Mesodermal cell (in vitro differentiated cells): ENCODE data around the gene CYP26B1. TPM values are rescaled to one million over a fixed set of nuclear protein-coding genes. Genes with fewer than 3 reads are reported as not detected.

Experiments used
- H3K27ac ChIP-seq: 2 replicates; pipeline ENCODE4 v1.7.0; 2013; ENCODE audit warnings: mild to moderate bottlenecking, low read depth, low read length, moderate library complexity; ENCODE audit not compliant: severe bottlenecking
- H3K36me3 ChIP-seq: 2 replicates; pipeline ENCODE4 v1.7.1; 2013; ENCODE audit warnings: mild to moderate bottlenecking, low read length, moderate library complexity; ENCODE audit not compliant: control insufficient read depth, insufficient read depth
- H3K4me1 ChIP-seq: one replicate; pipeline ENCODE4 v1.7.1; 2013; ENCODE audit warnings: mild to moderate bottlenecking, low read length; ENCODE audit not compliant: insufficient read depth, control insufficient read depth, poor library complexity, severe bottlenecking
- H3K4me3 ChIP-seq: 2 replicates; pipeline ENCODE4 v1.7.0; 2013; ENCODE audit warnings: low read length, control low read depth, mild to moderate bottlenecking; ENCODE audit not compliant: insufficient read depth, poor library complexity, severe bottlenecking; ENCODE audit errors: extremely low read depth
- H3K9me3 ChIP-seq: 2 replicates; pipeline ENCODE4 v1.7.1; 2013; ENCODE audit warnings: mild to moderate bottlenecking, low read length, moderate library complexity; ENCODE audit not compliant: control insufficient read depth
- WGBS, 2 experiments: methylation state at CpG; one replicate each; pipeline ENCODE4 v1.1.5; 2013; ENCODE audit warnings: missing lambda C conversion rate in 2 of 2; ENCODE audit not compliant: insufficient coverage in 2 of 2; 5-methylcytosine and 5-hydroxymethylcytosine counted together
- polyA plus RNA-seq, 2 experiments: library from polyadenylated mRNA; stranded (reverse); fragments of 50-300 nt; gene quantifications; one replicate each; pipeline ENCODE4 v1.2.3, GENCODE V29; 2013

The CYP26B1 gene
- 0.74 TPM for polyA plus RNA-seq (2013, experiment 1 of 2)
- 0.66 TPM for polyA plus RNA-seq (2013, experiment 2 of 2)

- no peak within 1 kb of the TSS for H3K27ac ChIP-seq
- peaks cover 10% of the 10 kb centered on the region for H3K9me3 ChIP-seq
- 1% methylated on average over 26 to 43 of the region's 69 CpGs for WGBS, 2 experiments
- H3K4me3 ChIP-seq: peak within 1 kb of the TSS; percentile 25
- peaks cover 12% of the 10 kb centered on the region for H3K4me1 ChIP-seq
- H3K36me3 ChIP-seq: no peaks in the 10 kb centered on the region
Observed at GRCh38 chr2:72147303-72147971, at the start of gene CYP26B1. TSS of gene CYP26B1 (minus strand) at chr2:72147862. CDS start at chr2:72147834, 28 bp downstream.

GRCh38 chr2:72193723-72194122 lies 46.1 kb upstream of the CYP26B1 start:
- Histone ChIP-seq H3K4me1 (no peaks in the 10 kb centered on the region), H3K9me3 (no peaks in the 10 kb centered on the region), H3K36me3 (no peaks in the 10 kb centered on the region), H3K4me3 (no peak overlapping the region), H3K27ac (no peak overlapping the region)

DNA sequence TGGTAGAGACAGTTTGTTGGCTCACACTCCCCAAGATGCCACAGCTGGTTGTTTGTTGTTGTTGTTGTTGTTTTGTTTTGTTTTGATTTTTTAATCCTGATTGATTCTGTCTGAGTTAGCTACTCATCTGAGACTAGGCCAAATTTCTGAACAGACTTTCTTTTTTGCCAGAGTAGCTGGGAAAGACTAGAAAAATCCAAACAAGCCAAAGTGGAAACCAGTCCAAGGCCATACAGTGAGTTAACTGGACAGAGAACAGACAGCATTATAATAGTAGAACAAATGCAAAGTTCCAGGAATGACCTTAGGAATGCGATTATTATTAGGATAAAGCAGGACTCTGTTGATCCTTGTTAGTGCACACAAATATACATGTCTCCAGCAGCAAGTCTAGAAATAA lies 43.8 kb upstream of the CYP26B1 start:
- Histone ChIP-seq H3K4me3 (no peak overlapping the region), H3K36me3 (no peaks in the 10 kb centered on the region), H3K27ac (no peak overlapping the region), H3K4me1 (no peaks in the 10 kb centered on the region), H3K9me3 (peaks cover 5% of the 10 kb centered on the region)
- WGBS, 2 experiments: 100% methylated on average over 1 of the region's 1 CpG; no CpG with 5 or more reads in 1 of the 2 experiments

DNA sequence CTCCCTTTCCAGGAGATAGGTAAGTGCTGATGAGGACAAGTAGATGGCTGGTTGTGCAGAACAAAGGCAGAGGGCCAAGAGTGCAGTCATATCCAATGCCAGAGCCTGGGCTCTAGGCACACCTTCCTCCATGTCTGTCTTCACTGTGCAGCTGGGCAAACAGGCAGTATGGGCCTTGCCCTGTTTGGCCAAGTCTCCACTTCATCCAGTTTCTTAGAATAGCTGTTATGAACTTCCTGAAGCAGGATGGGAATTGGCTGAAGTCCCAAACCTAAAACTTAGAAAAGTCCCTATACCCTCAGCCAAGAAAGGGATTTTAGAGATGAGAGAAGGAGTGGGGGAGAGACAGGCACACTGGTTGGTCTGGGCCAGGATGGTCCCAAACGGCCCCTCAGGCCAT lies 37.5 kb upstream of the CYP26B1 start:
- no CpG with 5 or more reads among the region's 1 CpG for WGBS, 2 experiments
- no peaks in the 10 kb centered on the region for H3K36me3 ChIP-seq

DNA sequence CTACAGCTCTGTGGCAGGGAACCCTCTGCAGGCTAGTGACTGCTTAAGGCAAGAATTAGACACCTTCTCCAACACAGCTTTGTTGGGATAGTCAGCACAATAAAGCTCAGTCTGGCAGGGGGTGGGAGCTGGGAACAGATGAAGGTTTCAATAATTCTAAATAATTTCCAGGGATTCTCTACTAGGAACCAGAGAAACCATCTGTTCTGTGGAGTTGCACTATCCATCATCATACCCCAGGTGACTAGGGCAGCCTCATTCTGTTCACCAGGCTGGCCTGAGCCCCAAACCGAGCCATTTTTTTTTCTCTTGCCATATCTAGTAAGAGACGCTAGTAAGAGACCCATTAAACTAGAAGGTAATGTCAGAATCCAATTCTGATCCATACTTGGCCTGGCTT lies 35.8 kb upstream of the CYP26B1 start:
- 100% methylated on average over 1 of the region's 2 CpGs; no CpG with 5 or more reads in 1 of the 2 experiments for WGBS, 2 experiments
- Histone ChIP-seq H3K27ac (no peak overlapping the region), H3K4me1 (peaks cover 3% of the 10 kb centered on the region), H3K4me3 (no peak overlapping the region), H3K36me3 (peaks cover 7% of the 10 kb centered on the region), H3K9me3 (peaks cover 5% of the 10 kb centered on the region)

More for the DNA sequence above, 37.5 kb upstream of the CYP26B1 start:
- Histone ChIP-seq H3K4me3 (no peak overlapping the region), H3K9me3 (peaks cover 5% of the 10 kb centered on the region), H3K27ac (no peak overlapping the region), H3K4me1 (peaks cover 3% of the 10 kb centered on the region)

GRCh38 chr2:72183016-72183415 lies 35.4 kb upstream of the CYP26B1 start:
- H3K4me3 ChIP-seq: no peak overlapping the region
- H3K36me3 ChIP-seq: peaks cover 11% of the 10 kb centered on the region
- peaks cover 5% of the 10 kb centered on the region for H3K9me3 ChIP-seq
- H3K27ac ChIP-seq: no peak overlapping the region
- peaks cover 3% of the 10 kb centered on the region for H3K4me1 ChIP-seq

- Histone ChIP-seq H3K36me3 (peaks cover 16% of the 10 kb centered on the region), H3K4me1 (peaks cover 3% of the 10 kb centered on the region), H3K27ac (no peak overlapping the region), H3K4me3 (no peak overlapping the region), H3K9me3 (peaks cover under 1% of the 10 kb centered on the region)
- WGBS, 2 experiments: 100% methylated on average over 2 to 3 of the region's 4 CpGs
Observed at GRCh38 chr2:72182547-72182946, 34.9 kb upstream of the CYP26B1 start.

GRCh38 chr2:72181616-72182015 lies 34.0 kb upstream of the CYP26B1 start:
- WGBS, 2 experiments: 80% methylated on average over 1 of the region's 2 CpGs; no CpG with 5 or more reads in 1 of the 2 experiments

DNA sequence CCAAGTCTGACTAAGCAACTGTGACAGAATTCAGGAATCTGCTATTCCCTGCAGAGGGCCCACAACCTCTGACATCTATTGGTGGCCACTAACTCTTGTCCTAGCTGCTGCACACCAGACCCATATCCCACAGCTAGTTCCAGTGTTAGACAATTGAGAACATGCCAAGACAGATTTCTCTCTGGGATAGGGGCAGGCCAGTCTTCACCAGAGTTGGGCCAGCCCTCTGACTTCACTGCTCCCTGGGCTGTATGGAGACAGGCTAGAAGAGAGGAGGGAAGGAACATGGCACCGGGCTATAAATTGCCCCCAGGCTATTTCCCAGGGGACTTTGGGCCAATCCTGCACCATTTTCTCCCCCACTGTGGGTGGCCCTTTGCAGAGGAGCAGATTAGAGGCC lies 32.7 kb upstream of the CYP26B1 start:
- Histone ChIP-seq H3K27ac (no peak overlapping the region), H3K36me3 (peaks cover 28% of the 10 kb centered on the region), H3K9me3 (no peaks in the 10 kb centered on the region), H3K4me3 (no peak overlapping the region), H3K4me1 (peaks cover 3% of the 10 kb centered on the region)
- no CpG with 5 or more reads among the region's 1 CpG for WGBS, 2 experiments

More at GRCh38 chr2:72181616-72182015, 34.0 kb upstream of the CYP26B1 start:
- Histone ChIP-seq H3K9me3 (no peaks in the 10 kb centered on the region), H3K4me1 (peaks cover 3% of the 10 kb centered on the region), H3K27ac (no peak overlapping the region), H3K36me3 (peaks cover 21% of the 10 kb centered on the region), H3K4me3 (no peak overlapping the region)

- H3K36me3 ChIP-seq: peaks cover 28% of the 10 kb centered on the region
- H3K4me3 ChIP-seq: no peak overlapping the region
- H3K9me3 ChIP-seq: no peaks in the 10 kb centered on the region
- peaks cover 8% of the 10 kb centered on the region for H3K4me1 ChIP-seq
- whole genome bisulfite sequencing, 2 experiments: 94 to 100% methylated on average over 2 of the region's 2 CpGs
- H3K27ac ChIP-seq: no peak overlapping the region
Observed at GRCh38 chr2:72178551-72178950, 30.9 kb upstream of the CYP26B1 start.

- no peak overlapping the region for H3K27ac ChIP-seq
- peaks cover 28% of the 10 kb centered on the region for H3K36me3 ChIP-seq
- H3K4me1 ChIP-seq: peaks cover 8% of the 10 kb centered on the region
- no peaks in the 10 kb centered on the region for H3K9me3 ChIP-seq
- WGBS, 2 experiments: 89 to 91% methylated on average over 1 of the region's 1 CpG
- H3K4me3 ChIP-seq: no peak overlapping the region
Observed at GRCh38 chr2:72176281-72176680, 28.6 kb upstream of the CYP26B1 start.
